Measurements from ENCODE around the gene TBC1D2B.
"Not testable (repeated sequence)": the region's sequence is repeated elsewhere in the genome, so short reads cannot be mapped to it uniquely, and the experiment has no call there.

Gene TBC1D2B

DNA sequence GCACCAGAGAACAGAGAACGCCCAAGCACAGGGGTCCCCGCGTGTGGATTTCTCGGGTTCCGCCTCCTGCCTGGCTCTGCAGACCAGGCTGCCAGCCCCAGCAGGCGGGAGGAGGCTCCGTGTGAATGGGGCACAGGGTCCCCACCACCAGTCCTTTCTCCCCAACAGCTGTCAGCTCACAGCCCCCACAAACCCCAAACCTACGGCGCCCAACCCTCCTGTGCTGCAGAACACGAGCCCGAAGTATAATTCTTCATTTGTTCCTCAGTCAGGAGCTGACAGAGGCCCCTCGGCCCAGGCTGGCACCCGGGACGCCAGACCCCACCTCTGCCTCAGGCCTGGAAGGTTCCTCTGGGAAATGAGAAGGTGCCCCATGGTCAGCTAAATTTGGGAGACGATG is 78.0 kb downstream of the TBC1D2B start:
- no peak for DNase-seq

DNA sequence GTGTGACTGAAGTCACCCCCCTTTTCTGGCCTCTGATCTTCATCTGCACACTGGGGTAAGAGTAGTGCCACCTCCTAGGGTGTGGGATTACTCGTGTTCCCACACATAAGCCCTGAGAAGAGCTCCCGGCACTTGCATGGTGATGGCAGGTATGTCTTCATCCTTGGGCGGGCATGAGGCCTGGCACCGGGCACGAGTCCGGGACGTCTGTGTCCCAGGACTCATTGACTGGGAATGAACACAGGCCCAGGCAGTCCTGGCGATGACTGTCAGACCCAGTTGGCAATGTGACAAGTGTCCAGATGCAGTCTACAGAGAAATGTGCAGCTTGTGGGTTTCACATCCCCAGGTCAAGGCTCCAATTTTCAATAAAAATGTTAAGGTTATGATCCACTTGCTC is 78.9 kb downstream of the TBC1D2B start:
- no peak for DNase-seq

DNA sequence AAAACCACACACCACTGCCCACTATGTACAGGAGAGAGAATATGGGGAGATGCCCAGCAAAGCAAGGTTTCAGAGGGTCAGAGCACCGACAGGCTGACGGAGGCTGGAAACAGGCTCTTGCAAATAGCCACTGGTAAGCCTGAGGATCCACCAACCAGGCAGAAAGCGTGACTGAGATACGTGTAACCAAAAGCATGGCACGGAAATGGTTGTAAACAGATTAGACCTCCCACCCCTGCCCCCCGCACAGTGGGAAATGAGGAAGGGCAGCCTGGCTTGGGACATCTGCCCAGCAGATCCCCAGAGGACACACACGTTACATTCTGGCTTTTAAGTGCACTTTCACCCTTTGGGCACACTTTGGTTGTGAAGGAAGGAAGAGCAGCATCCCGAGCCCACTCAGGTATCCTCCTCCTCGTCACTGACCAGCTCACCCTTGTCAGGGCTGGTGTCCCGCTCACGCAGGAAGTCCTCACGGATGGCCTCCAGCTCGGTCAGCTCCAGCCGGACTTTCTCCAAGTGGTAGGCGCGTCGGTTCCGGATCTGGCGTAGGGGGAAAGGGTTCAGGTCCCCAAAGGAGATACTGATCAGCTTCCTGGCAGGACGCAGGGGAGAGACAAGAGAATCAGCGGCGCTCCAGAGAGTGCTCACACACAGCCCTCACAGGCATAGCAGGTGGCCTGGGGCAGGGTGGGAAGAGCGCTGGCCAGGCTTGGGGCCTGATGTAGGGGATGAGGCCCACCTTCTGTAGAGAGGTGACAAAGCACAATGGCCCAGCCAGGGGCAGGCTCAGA is 79.6 kb downstream of the TBC1D2B start:
- not testable (repeated sequence) for DNase-seq

DNA sequence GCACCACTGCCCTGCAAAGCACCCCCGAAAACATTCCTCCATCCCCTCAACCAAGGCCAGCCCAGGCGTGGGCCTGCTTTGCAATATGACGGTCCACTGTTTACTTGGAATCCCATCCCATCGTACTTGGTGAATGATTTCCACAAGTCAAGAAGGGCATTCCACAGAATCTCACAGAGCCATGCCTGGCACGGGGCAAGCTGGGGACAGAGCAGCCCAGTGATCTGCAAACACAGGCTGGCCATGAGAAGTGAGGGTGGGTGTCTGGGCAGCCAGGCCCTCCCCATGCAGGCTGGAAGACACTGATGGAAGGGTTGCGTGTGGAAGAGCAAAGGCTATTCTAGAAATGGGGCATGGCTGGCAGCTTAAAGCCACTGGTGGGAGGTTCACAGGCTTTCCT is 80.3 kb downstream of the TBC1D2B start:
- DNase-seq, result not testable (repeated sequence)

DNA sequence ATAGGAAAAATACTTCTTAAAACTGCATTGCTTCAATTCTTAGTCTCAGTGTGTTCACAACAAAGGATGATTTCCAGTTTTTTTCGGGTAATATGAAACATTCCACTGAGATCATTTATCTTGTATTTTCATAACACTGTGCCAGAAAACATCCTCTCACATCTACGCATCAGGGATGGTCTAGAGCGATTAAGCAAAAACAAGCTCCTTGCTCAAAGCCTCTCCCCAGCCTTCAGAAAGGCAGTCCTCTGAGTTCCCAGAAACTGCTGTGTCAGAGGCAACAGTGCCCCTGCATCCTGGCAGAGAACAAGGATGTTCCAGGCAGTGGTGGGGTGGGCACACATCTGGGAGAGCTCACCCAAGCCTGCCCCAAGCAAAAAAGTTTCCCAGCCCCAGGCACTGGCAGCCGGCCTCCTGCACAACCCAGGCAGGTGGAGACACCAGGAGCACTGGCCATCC is 80.8 kb downstream of the TBC1D2B start:
- DNase-seq, result not testable (repeated sequence)

DNA sequence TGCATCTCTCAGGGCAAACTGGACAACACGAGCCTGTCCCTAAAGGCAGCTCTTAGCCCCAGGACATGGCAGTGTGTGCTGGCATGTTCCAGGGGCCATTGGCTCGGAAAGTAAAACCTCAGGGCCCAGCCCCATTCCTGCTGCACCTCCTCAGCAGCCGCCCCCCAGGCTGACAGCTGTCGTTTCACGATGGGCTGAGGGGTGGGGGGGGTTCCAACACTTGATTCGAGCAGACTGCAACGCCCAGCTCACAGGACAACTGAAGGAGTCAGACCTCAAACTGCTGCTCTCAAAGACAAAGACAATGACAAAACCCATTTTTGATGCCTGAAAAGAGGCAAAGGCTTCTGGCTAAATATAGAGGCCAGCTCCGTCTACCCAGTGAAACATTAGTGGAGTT is 81.3 kb downstream of the TBC1D2B start:
- not testable (repeated sequence) for DNase-seq

DNA sequence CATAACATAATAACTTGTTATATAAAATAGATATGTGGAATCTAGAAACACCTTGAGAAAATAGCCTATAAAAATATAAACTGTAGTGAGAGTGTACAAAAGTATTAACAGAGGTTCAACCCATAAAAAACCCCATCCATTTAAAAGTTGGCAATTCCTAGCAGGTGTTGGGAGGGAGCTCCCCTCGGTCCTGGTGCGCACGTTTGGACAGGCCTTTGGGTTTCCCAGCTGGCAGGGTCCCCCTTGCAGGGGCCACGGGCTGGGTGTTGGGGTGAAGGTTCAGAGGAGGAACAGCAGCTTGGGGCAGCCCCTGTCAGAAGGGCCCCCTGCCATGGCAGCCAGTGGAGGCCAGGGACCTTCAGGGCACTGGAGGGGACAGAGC is 82.0 kb downstream of the TBC1D2B start:
- DNase-seq, result not testable (repeated sequence)

DNA sequence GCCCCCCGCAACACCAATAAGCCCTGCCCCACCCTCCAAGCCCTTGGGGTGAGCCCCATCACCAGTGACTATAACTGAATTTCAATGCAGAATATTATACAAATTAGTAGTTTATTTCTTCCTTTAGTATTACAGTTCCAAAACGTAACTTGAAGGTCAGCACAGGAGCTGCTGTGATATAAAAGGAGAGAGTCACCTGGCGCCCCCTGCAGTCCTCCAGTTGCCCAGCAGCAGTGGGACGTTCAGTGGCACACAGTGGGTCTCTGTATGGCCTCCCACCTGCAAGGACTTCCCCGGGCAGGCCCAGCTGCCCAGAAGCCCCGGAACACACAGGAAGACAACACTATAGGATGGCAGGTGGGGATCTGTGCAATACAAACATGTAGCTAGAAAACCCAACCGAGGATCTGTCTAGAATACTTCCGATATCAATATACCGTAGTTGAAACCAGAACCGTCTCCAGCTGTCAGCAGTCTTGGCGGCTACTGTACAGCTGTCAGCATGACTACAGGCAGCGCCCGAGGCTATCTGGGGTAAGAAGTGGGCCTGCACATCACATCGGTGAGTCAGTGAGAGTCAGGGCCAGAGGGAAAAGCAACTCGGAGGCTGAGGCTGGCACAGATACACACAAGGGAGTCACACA is 82.5 kb downstream of the TBC1D2B start:
- DNase-seq, result not testable (repeated sequence)

DNA sequence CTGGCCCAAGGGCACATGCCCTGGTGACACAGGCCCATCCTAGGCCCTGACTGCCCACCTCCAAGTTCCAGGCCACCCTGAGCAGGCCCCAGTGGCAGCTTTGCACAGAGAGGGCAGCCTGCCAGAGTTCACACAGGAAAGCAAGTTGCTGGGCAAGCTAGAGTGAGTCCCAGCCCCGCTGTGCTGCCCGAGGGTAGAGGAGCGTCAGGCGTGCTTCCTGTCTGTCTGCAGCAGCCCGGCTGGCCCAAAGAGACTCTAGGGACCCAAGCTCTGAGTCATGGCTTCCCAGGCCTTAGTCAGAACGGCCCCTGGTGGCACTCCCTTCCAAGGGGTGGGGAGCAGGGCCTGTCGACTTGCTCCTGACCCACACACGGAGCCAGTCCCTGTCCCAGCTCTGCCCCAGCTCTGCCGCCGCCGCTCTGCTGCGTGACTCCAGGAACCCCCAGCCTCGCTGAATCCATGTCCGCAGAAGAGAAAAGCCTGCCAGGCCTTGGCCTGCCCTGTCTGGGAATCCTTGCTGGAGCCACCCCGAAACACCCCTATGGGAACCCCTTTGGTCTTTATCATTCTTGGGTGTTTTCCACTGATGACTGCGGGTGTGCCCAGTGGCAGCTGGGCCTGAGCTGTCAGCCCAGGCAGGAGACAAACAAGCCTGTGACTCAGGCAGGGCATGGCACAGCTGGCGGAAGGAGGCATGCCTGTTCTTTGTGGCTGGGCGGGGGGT is 83.4 kb downstream of the TBC1D2B start:
- DNase-seq, result peak; percentile 32

DNA sequence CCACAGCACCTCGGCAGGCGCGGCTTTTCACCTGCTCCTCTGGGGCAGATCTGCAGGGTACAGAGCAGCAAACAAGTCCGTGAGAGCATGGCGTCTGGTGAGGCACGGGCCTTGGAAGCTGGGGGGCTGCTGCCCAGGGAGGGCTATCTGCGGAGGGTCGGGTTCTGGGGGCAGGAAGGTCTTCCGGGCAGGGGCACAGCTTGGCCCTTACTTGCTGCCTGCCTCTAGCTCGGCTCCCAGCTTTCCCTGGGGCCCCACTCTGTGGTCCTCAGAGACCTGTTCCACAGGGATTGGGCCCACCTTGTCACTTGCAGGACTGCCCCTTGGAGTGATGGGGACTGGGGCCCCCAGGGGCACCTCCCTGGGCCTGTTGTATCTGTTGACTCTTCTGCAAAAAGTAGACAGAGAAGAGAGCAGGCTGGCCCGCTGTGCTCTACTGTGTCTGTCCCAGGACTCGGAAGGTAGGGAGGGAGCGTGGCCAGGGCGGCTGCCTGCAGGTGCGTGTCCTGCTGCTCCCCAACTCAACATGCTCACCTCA is 84.1 kb downstream of the TBC1D2B start:
- no peak for DNase-seq

DNA sequence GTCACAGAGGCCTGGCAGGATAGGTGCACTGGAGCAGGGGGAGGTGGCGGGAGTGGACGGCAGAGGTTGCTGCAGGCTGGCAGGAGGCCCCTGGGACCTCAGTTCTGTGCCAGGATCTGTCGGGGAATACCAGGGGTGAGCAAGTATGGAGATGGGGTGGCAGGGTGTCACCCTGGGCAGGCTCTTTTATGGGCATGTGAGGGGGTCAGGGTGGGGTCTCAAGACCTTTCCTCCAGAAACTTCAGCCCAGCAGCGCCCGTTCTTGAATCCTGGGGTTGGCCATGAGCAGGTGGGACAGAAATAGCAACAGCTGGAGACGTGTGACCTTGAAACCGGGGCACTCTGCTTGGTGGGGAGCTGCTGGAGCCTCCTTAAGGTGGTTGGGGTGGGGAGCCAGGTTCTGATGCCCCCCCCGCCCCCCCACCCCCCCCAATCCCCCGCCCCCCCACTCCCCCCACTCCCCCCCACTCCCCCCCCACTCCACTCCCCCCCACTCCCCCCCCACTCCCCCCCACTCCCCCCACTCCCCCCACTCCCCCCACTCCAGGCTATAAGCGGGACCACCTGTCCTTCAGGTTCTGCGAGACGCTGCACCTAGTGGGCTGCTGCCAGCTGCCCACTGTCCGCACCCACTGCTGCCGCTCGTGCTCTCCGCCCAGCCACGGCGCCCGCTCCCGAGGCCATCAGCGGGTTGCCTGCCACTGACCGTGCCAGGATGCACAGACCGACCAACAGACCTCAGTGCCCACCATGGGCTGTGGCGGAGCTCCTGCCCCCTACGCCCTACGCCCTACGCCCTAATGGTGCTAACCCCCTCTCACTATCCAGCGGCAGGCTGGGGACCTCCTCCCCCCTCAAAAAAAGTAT is 84.9 kb downstream of the TBC1D2B start:
- no peak for DNase-seq

DNA sequence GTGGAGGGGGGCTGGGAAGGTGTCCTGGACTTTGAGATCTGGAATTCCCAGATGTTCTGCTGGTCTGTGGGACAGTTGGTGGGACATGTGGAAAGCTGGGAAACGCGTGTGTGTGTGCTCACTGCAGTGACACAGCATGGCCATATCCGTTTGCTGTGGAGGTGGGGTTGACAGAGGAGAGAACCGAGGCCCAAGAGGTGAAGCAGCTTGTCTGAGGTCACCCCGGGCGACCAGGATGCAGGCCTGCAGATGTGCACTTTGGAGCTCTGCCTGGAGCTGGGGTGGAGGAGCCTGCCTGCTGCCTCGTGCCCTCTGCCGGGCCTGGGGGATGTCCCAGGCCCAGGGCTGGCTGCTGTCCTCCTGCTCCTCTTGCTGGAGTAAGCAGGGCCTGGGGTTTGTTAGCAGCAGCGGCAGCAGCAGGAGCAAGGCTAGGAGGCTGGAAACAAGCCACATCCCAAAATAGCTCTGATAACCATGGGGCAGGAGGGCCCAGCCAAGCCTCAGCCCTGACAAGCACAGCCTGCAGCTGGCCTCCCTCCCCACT is 85.8 kb downstream of the TBC1D2B start:
- DNase-seq, result not testable (repeated sequence)

DNA sequence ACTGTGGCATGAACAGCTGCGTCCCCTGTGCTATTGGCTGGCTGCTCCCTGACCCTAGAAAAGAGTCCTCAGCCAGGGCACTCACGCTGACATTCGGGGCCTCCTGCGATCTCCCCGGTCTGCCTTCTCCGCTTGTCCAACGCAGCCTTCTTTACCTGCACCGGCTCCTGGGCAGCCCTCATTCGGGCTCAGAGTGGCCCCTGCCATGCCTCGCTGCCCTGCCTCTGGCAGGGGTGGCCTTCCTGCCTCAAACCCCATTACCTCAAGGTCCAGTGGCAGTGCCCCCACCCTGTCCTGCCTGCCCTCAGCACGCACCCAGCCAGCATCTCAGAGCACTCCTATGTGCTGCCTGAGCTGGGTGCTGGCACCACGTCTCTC is 86.5 kb downstream of the TBC1D2B start:
- DNase-seq, result no peak

DNA sequence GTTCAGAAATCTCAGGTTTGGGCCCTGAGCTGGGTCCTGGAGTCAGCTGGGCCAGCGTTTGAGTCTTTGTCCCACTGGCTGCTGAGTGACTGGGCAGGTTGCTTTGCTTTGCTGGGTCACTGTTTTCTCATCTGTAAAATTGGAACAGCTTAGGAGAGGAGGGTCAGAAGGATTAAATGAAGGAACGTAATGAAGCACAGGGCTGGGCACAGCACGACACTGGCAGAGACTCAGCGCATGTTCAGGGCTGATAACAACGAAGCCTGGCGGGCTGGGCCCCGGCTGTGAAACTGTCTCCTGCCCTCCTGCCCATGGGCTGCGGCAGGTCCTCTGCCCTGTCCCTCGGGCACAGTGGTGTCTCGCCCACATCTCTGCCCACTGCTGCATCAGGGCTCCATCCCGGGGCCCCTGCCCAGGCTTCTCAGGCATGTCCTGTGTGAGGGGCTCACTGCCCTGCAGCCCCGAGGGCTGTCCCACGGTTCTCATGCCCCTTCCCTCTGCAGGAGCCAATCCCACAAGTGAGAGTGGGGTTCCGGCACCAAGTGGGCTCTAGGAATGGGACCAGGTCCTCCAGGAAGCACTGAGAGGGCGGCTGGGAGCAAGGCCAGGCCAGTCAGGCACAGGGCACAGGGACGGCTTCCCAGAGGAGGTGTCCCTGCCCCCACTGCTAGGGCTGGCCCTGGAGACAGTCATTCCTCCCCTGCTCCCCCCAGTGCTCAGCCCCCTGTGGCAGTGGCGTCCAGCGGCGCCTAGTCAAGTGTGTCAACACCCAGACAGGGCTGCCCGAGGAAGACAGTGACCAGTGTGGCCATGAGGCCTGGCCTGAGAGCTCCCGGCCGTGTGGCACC is 88.0 kb downstream of the TBC1D2B start:
- no peak for DNase-seq

DNA sequence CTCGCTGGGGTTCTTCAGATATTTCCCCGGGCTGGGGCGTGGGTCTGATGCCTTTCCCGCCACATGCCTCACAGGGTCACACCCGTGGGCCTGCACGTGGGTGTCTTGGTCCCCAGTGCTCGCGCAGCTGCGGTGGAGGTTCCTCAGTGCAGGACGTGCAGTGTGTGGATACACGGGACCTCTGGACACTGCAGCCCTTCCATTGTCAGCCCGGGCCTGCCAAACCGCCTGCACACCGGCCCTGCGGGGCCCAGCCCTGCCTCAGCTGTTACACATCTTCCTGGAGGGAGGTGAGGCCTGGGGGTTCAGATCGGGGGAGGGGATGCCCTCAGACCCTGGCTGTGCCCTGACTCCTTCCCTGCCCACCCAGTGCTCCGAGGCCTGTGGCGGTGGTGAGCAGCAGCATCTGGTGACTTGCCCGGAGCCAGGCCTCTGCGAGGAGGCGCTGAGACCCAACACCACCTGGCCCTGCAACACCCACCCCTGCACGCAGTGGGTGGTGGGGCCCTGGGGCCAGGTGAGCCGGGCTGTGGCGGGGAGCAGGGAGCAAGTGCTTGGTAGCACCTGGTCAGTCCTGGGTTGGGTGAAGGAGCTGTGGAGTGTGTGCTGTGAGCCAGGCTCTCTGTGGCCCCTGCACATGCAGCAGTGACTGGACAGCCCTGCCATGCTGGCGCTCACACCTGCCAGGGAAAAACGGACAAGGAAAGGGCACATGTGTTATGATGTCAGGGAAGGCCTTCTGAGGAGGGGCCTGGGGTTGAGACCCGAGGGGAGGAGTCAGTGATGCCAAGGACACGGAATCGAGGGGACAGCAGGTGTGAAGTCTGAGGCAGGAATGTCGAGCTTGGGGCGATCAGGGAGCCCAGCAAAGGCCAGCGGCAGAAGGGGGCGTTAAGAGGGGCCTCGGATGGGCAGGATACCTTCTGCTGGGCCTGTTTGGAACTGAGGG is 88.9 kb downstream of the TBC1D2B start:
- DNase-seq, result no peak

DNA sequence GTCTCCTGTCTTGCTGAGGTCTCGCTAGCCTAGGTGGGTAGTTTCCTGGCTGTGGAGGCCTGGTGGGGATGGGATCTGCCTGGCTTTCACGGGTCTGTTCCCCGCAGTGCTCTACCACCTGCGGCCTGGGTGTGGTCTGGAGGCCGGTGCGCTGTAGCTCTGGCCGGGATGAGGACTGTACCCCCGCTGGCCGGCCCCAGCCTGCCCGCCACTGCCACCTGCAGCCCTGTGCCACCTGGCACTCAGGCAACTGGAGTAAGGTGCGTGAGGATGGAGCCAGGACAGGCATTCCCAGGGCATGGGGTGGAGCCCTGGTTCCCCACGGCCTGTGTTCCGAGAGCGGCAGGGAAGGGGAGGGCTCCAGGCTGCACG is 89.8 kb downstream of the TBC1D2B start:
- DNase-seq, result not testable (repeated sequence)

DNA sequence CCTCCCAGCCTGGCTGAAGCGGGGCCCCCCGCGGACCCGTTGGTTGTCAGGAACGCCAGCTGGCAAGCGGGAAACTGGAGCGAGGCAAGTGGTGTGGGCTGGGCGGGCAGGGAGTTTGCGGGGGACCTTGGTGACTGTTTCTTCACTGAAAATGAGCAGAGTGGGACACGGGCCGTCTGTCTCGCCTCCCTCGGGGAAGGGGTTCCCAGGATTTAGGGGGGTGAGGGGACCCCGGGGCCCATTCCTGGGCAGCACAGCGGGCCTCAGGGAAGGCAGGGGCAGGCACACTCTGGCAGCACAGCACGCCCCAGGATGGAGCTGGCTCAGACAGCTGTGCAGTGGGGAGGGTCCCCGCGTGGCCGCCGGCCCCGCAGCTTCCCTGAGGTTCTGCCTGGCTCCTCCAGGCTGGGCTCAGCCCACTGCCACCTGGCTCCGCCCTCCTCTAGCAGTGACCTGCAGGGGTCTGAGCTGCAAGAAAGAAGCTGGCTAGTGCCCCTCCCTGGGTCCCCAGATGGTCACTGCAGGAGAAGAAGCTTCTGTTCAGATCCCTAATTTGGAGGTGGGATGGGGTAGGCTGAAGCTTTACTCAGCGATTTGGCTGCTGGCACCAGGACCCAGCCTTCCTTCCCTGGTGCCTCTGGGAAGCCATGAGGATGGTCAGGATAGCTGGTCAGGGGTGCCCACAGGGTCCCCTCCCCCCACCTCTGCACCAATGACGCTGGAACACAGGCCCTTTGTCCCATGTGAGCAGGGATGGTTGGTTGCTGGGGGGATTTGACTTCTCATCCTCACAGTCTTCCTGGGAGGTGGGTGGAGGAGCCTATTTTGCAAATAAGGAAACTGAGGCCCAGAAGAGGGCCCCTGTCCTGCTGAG is 90.4 kb downstream of the TBC1D2B start:
- DNase-seq, result no peak

DNA sequence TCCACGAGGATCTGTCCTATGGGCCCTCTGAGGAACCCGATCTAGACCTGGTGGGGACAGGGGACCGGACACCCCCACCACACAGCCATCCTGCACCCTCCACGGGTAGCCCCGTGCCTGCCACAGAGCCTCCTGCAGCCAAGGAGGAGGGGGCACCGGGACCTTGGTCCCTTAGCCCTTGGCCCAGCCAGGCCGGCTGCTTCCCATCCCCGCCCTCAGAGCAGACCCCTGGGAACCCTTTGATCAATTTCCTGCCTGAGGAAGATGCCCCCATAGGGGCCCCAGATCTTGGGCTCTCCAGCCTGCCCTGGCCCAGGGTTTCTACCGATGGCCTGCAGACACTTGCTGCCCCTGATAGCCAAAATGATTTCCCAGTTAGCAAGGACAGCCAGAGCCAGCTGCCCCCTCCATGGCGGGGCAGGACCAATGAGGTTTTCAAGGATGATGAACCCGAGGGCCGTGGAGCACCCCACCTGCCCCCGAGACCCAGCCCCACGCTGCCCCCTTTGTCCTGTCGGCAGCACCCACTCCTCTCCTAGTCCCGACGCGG is 91.5 kb downstream of the TBC1D2B start:
- no peak for DNase-seq
